Stomach (tissue), 4 donors: ENCODE measurements around the gene SELENOT.

Experiments
- CTCF ChIP-seq, 7 experiments: fragments of 450-650 bp in 4 of 7; fragments of 200-600 bp in 3 of 7; sonication (generic) in 3 of 7; IDR thresholded peaks; one replicate each; pipeline ENCODE4 v1.5.1; 2016 to 2019; ENCODE audit warnings: antibody characterized with exemption in 7 of 7, control low read depth in 2 of 7, mild to moderate bottlenecking in 1 of 7
- EP300 ChIP-seq: sonication (generic); formaldehyde crosslinking; IDR thresholded peaks from one replicate; pipeline ENCODE4 v1.6.1; 2017; ENCODE audit warnings: antibody characterized with exemption
- POLR2A ChIP-seq, 4 donors: fragments of 450-650 bp; IDR thresholded peaks; one replicate each; pipeline ENCODE4 v1.6.1; 2016; ENCODE audit warnings: antibody characterized with exemption in 4 of 4, control low read depth in 2 of 4, mild to moderate bottlenecking in 1 of 4, moderate library complexity in 1 of 4
- POLR2AphosphoS5 ChIP-seq, 3 donors: sonication (generic); formaldehyde crosslinking; IDR thresholded peaks; one replicate each; pipeline ENCODE4 v1.6.1; 2016; ENCODE audit warnings: antibody characterized with exemption in 3 of 3

GRCh38 chr3:150613709-150614480 is 10.8 kb downstream of the SELENOT start:
- TF ChIP-seq POLR2A (IDR thresholded peaks at IDR 0.05), result no peak
- TF ChIP-seq CTCF (IDR thresholded peaks at IDR 0.05), result no peak
- TF ChIP-seq POLR2AphosphoS5 (IDR thresholded peaks at IDR 0.05), result no peak
- no peak for TF ChIP-seq EP300
